HCT116 (cell line): ENCODE data around the gene DDX39B. TPM values are rescaled to one million over a fixed set of nuclear protein-coding genes. Genes with fewer than 3 reads are reported as not detected.

Experiments used
- ATAC-seq: fragments of 200-7000 bp; cut with Tn5 transposase; 2 replicates; pipeline ENCODE4 v1.9.1; 2020; ENCODE audit warnings: mild to moderate bottlenecking, moderate library complexity
- BruUV-seq: library from RNA; stranded (reverse); fragments of 400-500 nt; replicated peaks from 2 replicates; lab custom pipeline; 2021; lab: Mats Ljungman, UMichigan
- CTCF ChIA-PET: fragments of 300-600 bp; sonication (Branson Sonifier 250); formaldehyde crosslinking; loops from one replicate; lab custom pipeline; 2021; ENCODE audit warnings: antibody characterized with exemption; lab: Charles Lee
- POLR2A ChIA-PET: fragments of 300-600, 350-600 bp; sonication (Branson Sonifier 250); formaldehyde crosslinking; loops from one replicate; lab custom pipeline; 2021; ENCODE audit warnings: antibody characterized with exemption; lab: Charles Lee
- RAD21 ChIA-PET, 2 experiments: fragments of 300-600 bp; sonication (Branson Sonifier 250); formaldehyde crosslinking; loops; one replicate each; lab custom pipeline; 2023; ENCODE audit warnings: low total read pairs in 2 of 2; ENCODE audit not compliant: uncharacterized antibody in 2 of 2, unreplicated experiment in 2 of 2, low non-redundant PET in 1 of 2; lab: Charles Lee
- DNase-seq: peaks from one replicate; pipeline ENCODE4 v3.0.0-alpha.2; 2010; ENCODE audit warnings: low read depth, low spot score
- H2AFZ ChIP-seq: fragments of 200-600 bp; shearing (Covaris generic), sonication (generic); 2 replicates; pipeline ENCODE4 v1.6.1; 2017; ENCODE audit warnings: low read depth, mixed run types, mixed read lengths, antibody characterized with exemption, low read length; ENCODE audit not compliant: poor library complexity, severe bottlenecking
- H3K27ac ChIP-seq: 2 replicates; pipeline ENCODE4 v1.5.1; 2012; ENCODE audit warnings: low read depth, low read length
- H3K27me3 ChIP-seq: fragments of 200-600 bp; sonication (generic); 2 replicates; pipeline ENCODE4 v1.6.1; 2016; ENCODE audit warnings: mixed run types, low read length, mixed read lengths; ENCODE audit not compliant: insufficient read depth
- H3K36me3 ChIP-seq, 2 experiments: fragments of 200-500 bp in 1 of 2; fragments of 200-600 bp in 1 of 2; sonication (Bioruptor generic) in 1 of 2; sonication (generic) in 1 of 2; 2 replicates each; pipeline versions ENCODE4 v1.5.1 to v1.6.1; 2014 to 2016; ENCODE audit warnings: low read length in 2 of 2, inconsistent platforms in 1 of 2, mixed read lengths in 1 of 2, mixed run types in 1 of 2; ENCODE audit not compliant: insufficient read depth in 2 of 2, control insufficient read depth in 1 of 2
- H3K4me1 ChIP-seq, 2 experiments: fragments of 200-600 bp in 1 of 2; sonication (generic) in 1 of 2; 2 replicates each; pipeline versions ENCODE4 v1.5.1 to v1.6.1; 2012 to 2017; ENCODE audit warnings: low read length in 2 of 2, inconsistent platforms in 1 of 2, mild to moderate bottlenecking in 1 of 2, mixed read lengths in 1 of 2, mixed run types in 1 of 2, moderate library complexity in 1 of 2; ENCODE audit not compliant: insufficient read depth in 2 of 2, control insufficient read depth in 1 of 2
- H3K4me2 ChIP-seq: fragments of 200-600 bp; sonication (generic); 2 replicates; pipeline ENCODE4 v1.6.1; 2017; ENCODE audit warnings: mixed run types, low read length, mixed read lengths
- H3K4me3 ChIP-seq, 2 experiments: fragments of 200-600 bp in 1 of 2; sonication (generic) in 1 of 2; replicated peaks in 1 of 2; 2 replicates each; pipeline ENCODE4 v1.5.1; 2011 to 2016; ENCODE audit warnings: low read length in 2 of 2, control low read depth in 1 of 2, low read depth in 1 of 2, mild to moderate bottlenecking in 1 of 2, mixed read lengths in 1 of 2, mixed run types in 1 of 2
- H3K79me2 ChIP-seq: fragments of 200-600 bp; sonication (generic); 2 replicates; pipeline ENCODE4 v1.6.1; 2017; ENCODE audit warnings: mild to moderate bottlenecking, mixed run types, low read length, moderate library complexity, mixed read lengths; ENCODE audit not compliant: insufficient read depth
- H3K9ac ChIP-seq: fragments of 200-600 bp; sonication (generic); 2 replicates; pipeline ENCODE4 v1.6.1; 2016; ENCODE audit warnings: low read length, mixed read lengths
- H3K9me2 ChIP-seq: fragments of 200-600 bp; sonication (generic), shearing (Covaris generic); 2 replicates; pipeline ENCODE4 v1.6.1; 2017; ENCODE audit warnings: mixed run types, mild to moderate bottlenecking, moderate library complexity; ENCODE audit not compliant: insufficient read depth
- H3K9me3 ChIP-seq, 2 experiments: fragments of 200-500 bp in 1 of 2; fragments of 200-600 bp in 1 of 2; sonication (Bioruptor generic) in 1 of 2; sonication (generic) in 1 of 2; 2 replicates each; pipeline ENCODE4 v1.6.1; 2014 to 2017; ENCODE audit warnings: low read length in 2 of 2, mixed read lengths in 2 of 2, inconsistent platforms in 1 of 2, low read depth in 1 of 2, mild to moderate bottlenecking in 1 of 2, mixed run types in 1 of 2, moderate library complexity in 1 of 2; ENCODE audit not compliant: control insufficient read depth in 1 of 2, insufficient read depth in 1 of 2
- H4K20me1 ChIP-seq: fragments of 200-600 bp; sonication (generic), shearing (Covaris generic); 2 replicates; pipeline ENCODE4 v1.6.1; 2017; ENCODE audit warnings: mixed run types, mild to moderate bottlenecking, moderate library complexity; ENCODE audit not compliant: insufficient read depth
- CEBPB ChIP-seq: IDR thresholded peaks from 2 replicates; pipeline ENCODE4 v1.6.1; 2012; ENCODE audit warnings: low read depth
- EZH2phosphoT487 ChIP-seq: fragments of 200-600 bp; IDR thresholded peaks from 2 replicates; pipeline ENCODE4 v1.6.1; 2018; ENCODE audit warnings: antibody characterized with exemption, borderline replicate concordance
- RAD21 ChIP-seq: IDR thresholded peaks from 2 replicates; pipeline ENCODE4 v1.6.1; 2012; ENCODE audit warnings: low read depth, mild to moderate bottlenecking
- SIN3A ChIP-seq: IDR thresholded peaks from 2 replicates; pipeline ENCODE4 v1.6.1; 2012; ENCODE audit warnings: low read depth
- SP1 ChIP-seq: IDR thresholded peaks from 2 replicates; pipeline ENCODE4 v1.6.1; 2012; ENCODE audit warnings: low read depth
- TCF7L2 ChIP-seq: IDR thresholded peaks from 2 replicates; pipeline ENCODE4 v1.7.0; 2011; ENCODE audit warnings: borderline replicate concordance, inconsistent platforms; ENCODE audit not compliant: insufficient read depth, insufficient read length; ENCODE audit errors: extremely low read depth
- ZNF274 ChIP-seq: fragments of 200-500 bp; sonication (Bioruptor generic); IDR thresholded peaks from 2 replicates; pipeline ENCODE4 v1.6.1; 2014; ENCODE audit warnings: mild to moderate bottlenecking, low read depth, low read length, inconsistent platforms
- intact Hi-C: fragments of 100-400 bp; cut with micrococcal nuclease; formaldehyde crosslinking; loops from 2 replicates; pipeline ENCODE4 v1.10.0; 2022
- total RNA-seq: library from RNA; stranded (reverse); gene quantifications from one replicate; pipeline ENCODE4 v1.2.1, GENCODE V29; 2021; ENCODE audit not compliant: unreplicated experiment
- TF ChIP-seq, protein P1 (sequence below), 3 experiments: fragments of 200-600 bp in 1 of 3; sonication (generic) in 1 of 3; IDR thresholded peaks in 2 of 3; conservative IDR thresholded peaks in 1 of 3; 2 replicates each; pipeline ENCODE4 v1.5.1; 2012 to 2017; ENCODE audit warnings: low read depth in 2 of 3, low read length in 2 of 3, antibody characterized with exemption in 1 of 3, borderline replicate concordance in 1 of 3, control low read depth in 1 of 3, mild to moderate bottlenecking in 1 of 3, mixed read lengths in 1 of 3, mixed run types in 1 of 3, moderate library complexity in 1 of 3; ENCODE audit not compliant: insufficient read depth in 1 of 3

Gene DDX39B
- total RNA-seq, 1 experiment from 2014 or later = 545 TPM

DNA sequence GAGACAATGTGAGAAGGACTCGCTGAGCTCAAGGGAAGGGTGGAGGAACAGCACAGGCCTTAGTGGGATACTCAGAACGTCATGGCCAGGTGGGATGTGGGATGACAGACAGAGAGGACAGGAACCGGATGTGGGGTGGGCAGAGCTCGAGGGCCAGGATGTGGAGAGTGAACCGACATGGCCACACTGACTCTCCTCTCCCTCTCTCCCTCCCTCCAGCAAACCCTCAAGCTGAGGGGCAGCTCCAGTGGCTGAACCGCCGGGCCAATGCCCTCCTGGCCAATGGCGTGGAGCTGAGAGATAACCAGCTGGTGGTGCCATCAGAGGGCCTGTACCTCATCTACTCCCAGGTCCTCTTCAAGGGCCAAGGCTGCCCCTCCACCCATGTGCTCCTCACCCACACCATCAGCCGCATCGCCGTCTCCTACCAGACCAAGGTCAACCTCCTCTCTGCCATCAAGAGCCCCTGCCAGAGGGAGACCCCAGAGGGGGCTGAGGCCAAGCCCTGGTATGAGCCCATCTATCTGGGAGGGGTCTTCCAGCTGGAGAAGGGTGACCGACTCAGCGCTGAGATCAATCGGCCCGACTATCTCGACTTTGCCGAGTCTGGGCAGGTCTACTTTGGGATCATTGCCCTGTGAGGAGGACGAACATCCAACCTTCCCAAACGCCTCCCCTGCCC, 35.2 kb upstream of the DDX39B start:
- no peak for ATAC-seq

More for the DNA sequence above, 35.2 kb upstream of the DDX39B start:
- no peak for DNase-seq
- Histone ChIP-seq H3K27me3 (no peaks in the 10 kb centered on the region), H3K4me3 (no peak overlapping the region), H3K27ac (no peak overlapping the region), H3K4me2 (no peak overlapping the region), H2AFZ (no peak overlapping the region), H3K36me3 (no peaks in the 10 kb centered on the region), H3K9me3 (no peaks in the 10 kb centered on the region), H3K79me2 (no peaks in the 10 kb centered on the region), H3K4me1 (peaks cover 4 to 18% of the 10 kb centered on the region in 2 experiments; a peak in 2 of 4 replicates), H3K9ac (no peak overlapping the region), H4K20me1 (no peaks in the 10 kb centered on the region), H3K9me2 (no peaks in the 10 kb centered on the region)
- ChIA-PET RAD21 (no interaction called here), CTCF (interaction anchor here (0.8 to 0.9 kb wide), 2 partner anchors 21 to 31 kb away, joined by 3 read pairs; partner anchors contain the start of gene ATP6V1G2), POLR2A (interaction anchor here (0.8 kb wide), 1 partner anchor 75 kb away, joined by 3 read pairs; no protein-coding TSS in a partner anchor)
- TF ChIP-seq SP1 (no peak), SIN3A (no peak), CEBPB (no peak), RAD21 (no peak), ZNF274 (no peak), TCF7L2 (no peak), EZH2phosphoT487 (no peak)
- TF ChIP-seq, protein P1, sequence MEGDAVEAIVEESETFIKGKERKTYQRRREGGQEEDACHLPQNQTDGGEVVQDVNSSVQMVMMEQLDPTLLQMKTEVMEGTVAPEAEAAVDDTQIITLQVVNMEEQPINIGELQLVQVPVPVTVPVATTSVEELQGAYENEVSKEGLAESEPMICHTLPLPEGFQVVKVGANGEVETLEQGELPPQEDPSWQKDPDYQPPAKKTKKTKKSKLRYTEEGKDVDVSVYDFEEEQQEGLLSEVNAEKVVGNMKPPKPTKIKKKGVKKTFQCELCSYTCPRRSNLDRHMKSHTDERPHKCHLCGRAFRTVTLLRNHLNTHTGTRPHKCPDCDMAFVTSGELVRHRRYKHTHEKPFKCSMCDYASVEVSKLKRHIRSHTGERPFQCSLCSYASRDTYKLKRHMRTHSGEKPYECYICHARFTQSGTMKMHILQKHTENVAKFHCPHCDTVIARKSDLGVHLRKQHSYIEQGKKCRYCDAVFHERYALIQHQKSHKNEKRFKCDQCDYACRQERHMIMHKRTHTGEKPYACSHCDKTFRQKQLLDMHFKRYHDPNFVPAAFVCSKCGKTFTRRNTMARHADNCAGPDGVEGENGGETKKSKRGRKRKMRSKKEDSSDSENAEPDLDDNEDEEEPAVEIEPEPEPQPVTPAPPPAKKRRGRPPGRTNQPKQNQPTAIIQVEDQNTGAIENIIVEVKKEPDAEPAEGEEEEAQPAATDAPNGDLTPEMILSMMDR (IDR thresholded peaks at IDR 0.05 in 2 of 3, conservative IDR thresholded peaks at IDR 0.05 in 1 of 3; ENCODE audit: borderline replicate concordance in 1 of 3, insufficient read depth in 1 of 3, low read depth in 2 of 3, low read length in 2 of 3) = no peak
- intact Hi-C loops = no loop called here
- no TSS peak for BruUV-seq
